ENCODE data around the gene ZNF512B. TPM values are rescaled to one million over a fixed set of nuclear protein-coding genes. Genes with fewer than 3 reads are reported as not detected.
"Not testable (repeated sequence)": the region's sequence is repeated elsewhere in the genome, so short reads cannot be mapped to it uniquely, and the experiment has no call there.

The ZNF512B gene, protein sequence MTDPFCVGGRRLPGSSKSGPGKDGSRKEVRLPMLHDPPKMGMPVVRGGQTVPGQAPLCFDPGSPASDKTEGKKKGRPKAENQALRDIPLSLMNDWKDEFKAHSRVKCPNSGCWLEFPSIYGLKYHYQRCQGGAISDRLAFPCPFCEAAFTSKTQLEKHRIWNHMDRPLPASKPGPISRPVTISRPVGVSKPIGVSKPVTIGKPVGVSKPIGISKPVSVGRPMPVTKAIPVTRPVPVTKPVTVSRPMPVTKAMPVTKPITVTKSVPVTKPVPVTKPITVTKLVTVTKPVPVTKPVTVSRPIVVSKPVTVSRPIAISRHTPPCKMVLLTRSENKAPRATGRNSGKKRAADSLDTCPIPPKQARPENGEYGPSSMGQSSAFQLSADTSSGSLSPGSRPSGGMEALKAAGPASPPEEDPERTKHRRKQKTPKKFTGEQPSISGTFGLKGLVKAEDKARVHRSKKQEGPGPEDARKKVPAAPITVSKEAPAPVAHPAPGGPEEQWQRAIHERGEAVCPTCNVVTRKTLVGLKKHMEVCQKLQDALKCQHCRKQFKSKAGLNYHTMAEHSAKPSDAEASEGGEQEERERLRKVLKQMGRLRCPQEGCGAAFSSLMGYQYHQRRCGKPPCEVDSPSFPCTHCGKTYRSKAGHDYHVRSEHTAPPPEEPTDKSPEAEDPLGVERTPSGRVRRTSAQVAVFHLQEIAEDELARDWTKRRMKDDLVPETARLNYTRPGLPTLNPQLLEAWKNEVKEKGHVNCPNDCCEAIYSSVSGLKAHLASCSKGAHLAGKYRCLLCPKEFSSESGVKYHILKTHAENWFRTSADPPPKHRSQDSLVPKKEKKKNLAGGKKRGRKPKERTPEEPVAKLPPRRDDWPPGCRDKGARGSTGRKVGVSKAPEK
- total RNA-seq = 10 to 100 TPM; 10.2 to 13.8 TPM

DNA sequence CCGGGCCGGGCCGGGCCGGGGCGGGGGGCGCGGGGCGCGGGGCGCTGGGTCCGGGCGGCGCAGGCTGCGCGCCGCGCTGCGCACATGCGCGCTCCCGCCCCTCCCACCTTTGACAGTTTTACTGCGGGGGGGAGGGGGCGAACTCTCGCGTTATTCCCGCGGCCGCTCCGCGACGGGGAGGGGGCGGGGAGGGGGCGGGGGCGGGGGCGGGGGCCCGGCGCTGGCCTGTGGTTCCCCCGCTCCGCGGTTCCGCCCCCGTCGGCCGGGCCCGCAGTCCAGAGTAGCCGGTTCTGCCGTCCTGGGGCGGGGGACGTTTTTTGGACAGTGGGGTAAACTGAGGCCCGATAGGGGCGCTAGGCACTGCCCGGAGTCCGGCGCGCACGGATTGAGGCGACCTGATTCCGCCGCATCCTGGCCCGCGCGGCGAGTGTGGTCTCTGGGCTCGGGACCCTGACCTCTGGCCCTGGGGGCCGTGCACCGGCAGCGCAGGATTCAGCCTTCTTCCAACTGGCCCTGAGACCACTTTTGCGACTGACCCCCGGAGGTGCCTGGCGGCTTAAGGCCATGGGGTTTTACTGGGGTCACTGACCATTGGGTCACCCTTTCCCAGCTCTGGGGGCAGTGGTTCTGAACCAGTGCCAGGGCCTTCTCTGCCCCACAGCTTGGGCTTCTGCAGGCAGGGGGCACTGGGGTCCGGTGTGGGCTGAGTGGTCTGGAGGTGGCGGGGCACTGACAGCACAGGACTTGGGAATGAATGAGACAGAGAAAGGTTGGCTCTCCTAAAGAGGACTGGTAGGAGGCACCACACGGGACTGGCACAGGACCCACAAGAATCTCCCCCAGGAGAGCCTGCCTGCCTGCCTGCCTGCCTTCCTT lies at the start of gene ZNF512B:
Gene ZNF512B, minus strand, starts transcription at position 93 of the 876 bp plus-strand sequence. CDS start 1,980 bp downstream, outside the sequence.
- H3K36me3 ChIP-seq = peaks cover 9% of the 10 kb centered on the region
- peak within 1 kb of the TSS; percentile 80 for H3K4me3 ChIP-seq
- H3K27me3 ChIP-seq (replicated peaks; ENCODE audit: insufficient read depth) = no peaks in the 10 kb centered on the region
- H3K4me1 ChIP-seq (ENCODE audit: control insufficient read depth in 1 of 2, low read depth in 2 of 2) = peaks cover 8 to 31% of the 10 kb centered on the region in 2 donors
- no peak for DNase-seq (ENCODE audit: low spot score)
- H3K27ac ChIP-seq = peak within 1 kb of the TSS in 1 of 2 donors; percentile 53
- peak; percentile 40 for ATAC-seq (ENCODE audit: insufficient number of reproducible peaks, low FRiP score, low read depth)
- TF ChIP-seq, protein P1, sequence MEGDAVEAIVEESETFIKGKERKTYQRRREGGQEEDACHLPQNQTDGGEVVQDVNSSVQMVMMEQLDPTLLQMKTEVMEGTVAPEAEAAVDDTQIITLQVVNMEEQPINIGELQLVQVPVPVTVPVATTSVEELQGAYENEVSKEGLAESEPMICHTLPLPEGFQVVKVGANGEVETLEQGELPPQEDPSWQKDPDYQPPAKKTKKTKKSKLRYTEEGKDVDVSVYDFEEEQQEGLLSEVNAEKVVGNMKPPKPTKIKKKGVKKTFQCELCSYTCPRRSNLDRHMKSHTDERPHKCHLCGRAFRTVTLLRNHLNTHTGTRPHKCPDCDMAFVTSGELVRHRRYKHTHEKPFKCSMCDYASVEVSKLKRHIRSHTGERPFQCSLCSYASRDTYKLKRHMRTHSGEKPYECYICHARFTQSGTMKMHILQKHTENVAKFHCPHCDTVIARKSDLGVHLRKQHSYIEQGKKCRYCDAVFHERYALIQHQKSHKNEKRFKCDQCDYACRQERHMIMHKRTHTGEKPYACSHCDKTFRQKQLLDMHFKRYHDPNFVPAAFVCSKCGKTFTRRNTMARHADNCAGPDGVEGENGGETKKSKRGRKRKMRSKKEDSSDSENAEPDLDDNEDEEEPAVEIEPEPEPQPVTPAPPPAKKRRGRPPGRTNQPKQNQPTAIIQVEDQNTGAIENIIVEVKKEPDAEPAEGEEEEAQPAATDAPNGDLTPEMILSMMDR (IDR thresholded peaks at IDR 0.05) = no peak
- H3K9me3 ChIP-seq = no peaks in the 10 kb centered on the region

DNA sequence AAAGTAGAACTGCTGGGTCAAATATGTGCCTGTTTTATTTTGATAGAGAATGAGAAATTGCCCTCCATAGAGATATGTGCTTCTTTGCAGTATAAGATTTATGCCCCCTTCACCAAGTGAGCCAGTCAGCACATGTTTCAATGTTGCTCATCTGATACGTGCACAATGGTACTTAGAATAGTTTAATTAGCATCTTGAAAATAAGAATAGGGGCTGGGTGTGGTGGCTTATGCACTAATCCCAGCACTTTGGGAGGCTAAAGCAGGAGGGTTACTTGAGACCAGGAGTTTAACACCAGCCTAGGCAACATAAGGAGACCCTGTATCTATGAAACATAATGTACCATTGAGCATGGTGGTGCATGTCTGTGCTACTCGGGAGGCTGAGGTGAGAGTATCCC lies 45.9 kb upstream of the ZNF512B start:
- ATAC-seq (ENCODE audit: insufficient number of reproducible peaks, low FRiP score, low read depth) (no peak), DNase-seq (ENCODE audit: low spot score) (no peak)
- Histone ChIP-seq H3K36me3 (peaks cover 43% of the 10 kb centered on the region), H3K27me3 (replicated peaks; ENCODE audit: insufficient read depth) (no peaks in the 10 kb centered on the region), H3K4me1 (ENCODE audit: control insufficient read depth in 1 of 2, low read depth in 2 of 2) (no peaks in the 10 kb centered on the region), H3K27ac (no peak overlapping the region), H3K4me3 (no peak overlapping the region), H3K9me3 (no peaks in the 10 kb centered on the region)
- TF ChIP-seq, protein P1 (IDR thresholded peaks at IDR 0.05) = no peak

- not testable (repeated sequence) for ATAC-seq (ENCODE audit: insufficient number of reproducible peaks, low FRiP score, low read depth); DNase-seq (ENCODE audit: low spot score); H3K4me1 ChIP-seq (ENCODE audit: control insufficient read depth in 1 of 2, low read depth in 2 of 2); H3K27me3 ChIP-seq (replicated peaks; ENCODE audit: insufficient read depth); H3K27ac ChIP-seq; H3K4me3 ChIP-seq; H3K9me3 ChIP-seq
- H3K36me3 ChIP-seq = peaks cover 50% of the 10 kb centered on the region
Measured at GRCh38 chr20:64012385-64013154, 42.8 kb upstream of the ZNF512B start.

- H3K36me3 ChIP-seq = peaks cover 49% of the 10 kb centered on the region
Measured at GRCh38 chr20:64011366-64011779, 41.6 kb upstream of the ZNF512B start.

More at GRCh38 chr20:64011366-64011779, 41.6 kb upstream of the ZNF512B start:
- Histone ChIP-seq H3K4me3 (no peak overlapping the region), H3K9me3 (no peaks in the 10 kb centered on the region), H3K27ac (no peak overlapping the region), H3K4me1 (ENCODE audit: control insufficient read depth in 1 of 2, low read depth in 2 of 2) (no peaks in the 10 kb centered on the region), H3K27me3 (replicated peaks; ENCODE audit: insufficient read depth) (no peaks in the 10 kb centered on the region)
- no peak for ATAC-seq (ENCODE audit: insufficient number of reproducible peaks, low FRiP score, low read depth)
- TF ChIP-seq, protein P1 (IDR thresholded peaks at IDR 0.05) = no peak
- DNase-seq (ENCODE audit: low spot score) = no peak
